ENCODE data around the gene ACO2.

The ACO2 gene

DNA sequence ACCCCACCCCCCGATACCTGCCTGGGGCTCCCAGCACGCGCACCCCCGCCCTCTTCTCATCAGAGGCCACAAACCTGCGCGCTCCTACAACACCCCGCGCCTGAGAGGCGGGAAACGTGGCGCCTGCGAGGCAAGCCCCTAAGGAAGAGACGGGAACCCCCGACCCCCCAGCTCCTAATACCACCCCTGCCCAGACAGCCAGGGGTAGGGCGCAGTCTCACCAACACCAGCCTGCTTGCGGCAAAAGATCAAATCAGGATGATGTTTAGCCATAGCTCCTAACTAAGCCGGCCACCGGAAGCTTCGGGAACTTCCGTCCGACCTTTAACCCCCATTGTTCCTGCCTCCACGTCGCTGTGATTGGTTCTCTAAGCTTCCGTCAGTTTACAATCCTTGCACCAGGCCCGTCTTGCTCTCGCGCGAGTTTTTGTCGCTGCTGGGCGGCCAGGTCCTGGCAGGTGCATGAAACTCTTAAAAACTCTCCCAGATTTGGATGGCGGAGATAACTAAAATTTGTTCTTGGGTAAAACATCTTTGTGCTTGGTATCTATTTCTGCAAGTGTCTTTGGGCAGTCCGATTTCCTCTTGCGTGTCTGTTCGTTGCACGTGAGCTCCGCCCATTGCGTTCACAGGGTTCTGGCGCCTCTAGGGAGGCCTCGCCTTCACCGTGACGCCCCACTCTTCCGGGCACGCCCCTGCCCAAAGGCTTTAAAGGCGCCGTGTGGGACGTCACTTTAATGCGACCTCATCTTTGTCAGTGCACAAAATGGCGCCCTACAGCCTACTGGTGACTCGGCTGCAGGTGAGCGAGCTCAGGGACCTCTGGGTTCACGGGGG is at the start of gene ACO2, which contains the start of gene PHF5A:
Gene ACO2, plus strand, starts transcription at position 737 of the 837 bp plus-strand sequence. Its CDS starts 30 bp downstream, at position 767.
Gene PHF5A, minus strand, starts transcription at position 312 of the 837 bp plus-strand sequence. Its CDS starts 39 bp downstream, at position 273.
- H3K9ac ChIP-seq (ENCODE audit: low read length) = peak within 1 kb of the TSS; percentile 84

GRCh38 chr22:41425660-41426365 is 43.1 kb upstream of the ACO2 start:
- Histone ChIP-seq H3K4me1 (ENCODE audit: low read length) (no peaks in the 10 kb centered on the region), H3K4me3 (ENCODE audit: low read length) (no peak overlapping the region), H3K79me2 (ENCODE audit: low read length) (no peaks in the 10 kb centered on the region), H3K4me2 (ENCODE audit: low read length) (no peak overlapping the region), H4K20me1 (ENCODE audit: insufficient read depth, low read length) (no peaks in the 10 kb centered on the region), H3K9me3 (ENCODE audit: insufficient read depth, low read length) (no peaks in the 10 kb centered on the region), H2AFZ (ENCODE audit: low read depth, low read length) (no peak overlapping the region), H3K36me3 (replicated peaks; ENCODE audit: low read depth, low read length) (peaks cover 2% of the 10 kb centered on the region), H3K27me3 (ENCODE audit: low read depth, low read length) (no peaks in the 10 kb centered on the region), H3K9ac (ENCODE audit: low read length) (no peak overlapping the region), H3K27ac (ENCODE audit: low read length) (no peak overlapping the region)
- TF ChIP-seq EZH2phosphoT487 (IDR thresholded peaks at IDR 0.05; ENCODE audit: low read depth) = no peak
- TF ChIP-seq, protein P1, sequence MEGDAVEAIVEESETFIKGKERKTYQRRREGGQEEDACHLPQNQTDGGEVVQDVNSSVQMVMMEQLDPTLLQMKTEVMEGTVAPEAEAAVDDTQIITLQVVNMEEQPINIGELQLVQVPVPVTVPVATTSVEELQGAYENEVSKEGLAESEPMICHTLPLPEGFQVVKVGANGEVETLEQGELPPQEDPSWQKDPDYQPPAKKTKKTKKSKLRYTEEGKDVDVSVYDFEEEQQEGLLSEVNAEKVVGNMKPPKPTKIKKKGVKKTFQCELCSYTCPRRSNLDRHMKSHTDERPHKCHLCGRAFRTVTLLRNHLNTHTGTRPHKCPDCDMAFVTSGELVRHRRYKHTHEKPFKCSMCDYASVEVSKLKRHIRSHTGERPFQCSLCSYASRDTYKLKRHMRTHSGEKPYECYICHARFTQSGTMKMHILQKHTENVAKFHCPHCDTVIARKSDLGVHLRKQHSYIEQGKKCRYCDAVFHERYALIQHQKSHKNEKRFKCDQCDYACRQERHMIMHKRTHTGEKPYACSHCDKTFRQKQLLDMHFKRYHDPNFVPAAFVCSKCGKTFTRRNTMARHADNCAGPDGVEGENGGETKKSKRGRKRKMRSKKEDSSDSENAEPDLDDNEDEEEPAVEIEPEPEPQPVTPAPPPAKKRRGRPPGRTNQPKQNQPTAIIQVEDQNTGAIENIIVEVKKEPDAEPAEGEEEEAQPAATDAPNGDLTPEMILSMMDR (IDR thresholded peaks at IDR 0.05; ENCODE audit: low read depth, low read length) = no peak

More for the DNA sequence above, at the start of gene ACO2, which contains the start of gene PHF5A:
- H3K36me3 ChIP-seq (replicated peaks; ENCODE audit: low read depth, low read length) = peaks cover 37% of the 10 kb centered on the region
- H3K9me3 ChIP-seq (ENCODE audit: insufficient read depth, low read length) = no peaks in the 10 kb centered on the region
- H3K27ac ChIP-seq (ENCODE audit: low read length) = peak within 1 kb of the TSS; percentile 77
- H3K27me3 ChIP-seq (ENCODE audit: low read depth, low read length) = no peaks in the 10 kb centered on the region
- peaks cover 18% of the 10 kb centered on the region for H3K4me1 ChIP-seq (ENCODE audit: low read length)
- peak within 1 kb of the TSS; percentile 95 for H2AFZ ChIP-seq (ENCODE audit: low read depth, low read length)
- H3K4me2 ChIP-seq (ENCODE audit: low read length) = peak within 1 kb of the TSS; percentile 93
- H4K20me1 ChIP-seq (ENCODE audit: insufficient read depth, low read length) = no peaks in the 10 kb centered on the region
- peaks cover 88% of the 10 kb centered on the region for H3K79me2 ChIP-seq (ENCODE audit: low read length)
- peak within 1 kb of the TSS; percentile 79 for H3K4me3 ChIP-seq (ENCODE audit: low read length)
- TF ChIP-seq, protein P1 (IDR thresholded peaks at IDR 0.05; ENCODE audit: low read depth, low read length) = no peak
- no peak for TF ChIP-seq EZH2phosphoT487 (IDR thresholded peaks at IDR 0.05; ENCODE audit: low read depth)

DNA sequence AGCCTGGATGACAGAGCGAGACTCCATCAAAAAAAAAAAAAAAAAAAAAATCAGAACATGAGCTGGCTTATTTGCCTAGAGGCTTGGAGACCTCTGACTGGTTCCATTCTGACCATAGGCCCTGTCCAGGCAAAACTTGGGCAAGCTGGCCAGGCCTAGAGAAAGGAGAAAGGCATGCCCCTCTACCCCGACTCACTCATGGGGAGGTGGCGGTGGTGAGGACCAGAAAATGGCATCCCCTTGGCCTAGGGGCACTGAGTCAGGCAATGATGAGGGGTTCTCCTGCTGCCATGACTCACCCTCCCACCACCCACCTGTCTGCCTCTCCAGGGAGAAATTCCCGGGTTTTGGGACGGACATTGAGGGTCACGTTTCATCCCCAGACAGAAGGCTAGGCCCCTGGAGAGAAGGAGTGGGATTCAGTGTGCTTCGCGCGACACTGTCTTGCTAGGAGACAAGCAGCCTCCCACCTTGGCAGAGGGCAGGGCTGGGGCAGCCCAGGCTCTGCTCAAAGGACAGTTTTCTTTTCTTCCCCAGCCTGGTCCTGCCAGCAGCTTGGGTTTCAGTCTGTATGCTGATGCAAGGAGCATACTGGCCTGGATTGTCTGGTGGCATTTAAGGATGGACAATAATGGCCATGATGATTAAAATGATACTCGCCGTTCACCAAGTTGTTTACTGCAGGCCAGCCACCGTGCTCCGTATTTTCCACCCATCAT is 39.5 kb upstream of the ACO2 start:
- Histone ChIP-seq H3K4me2 (ENCODE audit: low read length) (no peak overlapping the region), H3K4me3 (ENCODE audit: low read length) (no peak overlapping the region), H3K4me1 (ENCODE audit: low read length) (no peaks in the 10 kb centered on the region), H2AFZ (ENCODE audit: low read depth, low read length) (no peak overlapping the region), H3K36me3 (replicated peaks; ENCODE audit: low read depth, low read length) (peaks cover 9% of the 10 kb centered on the region), H3K27ac (ENCODE audit: low read length) (no peak overlapping the region), H3K79me2 (ENCODE audit: low read length) (peaks cover under 1% of the 10 kb centered on the region; the same call in 1 of the 2 replicates), H3K27me3 (ENCODE audit: low read depth, low read length) (no peaks in the 10 kb centered on the region), H4K20me1 (ENCODE audit: insufficient read depth, low read length) (no peaks in the 10 kb centered on the region), H3K9me3 (ENCODE audit: insufficient read depth, low read length) (no peaks in the 10 kb centered on the region), H3K9ac (ENCODE audit: low read length) (no peak overlapping the region)
- no peak for TF ChIP-seq EZH2phosphoT487 (IDR thresholded peaks at IDR 0.05; ENCODE audit: low read depth)
- TF ChIP-seq, protein P1 (IDR thresholded peaks at IDR 0.05; ENCODE audit: low read depth, low read length) = no peak
